CD4-positive, alpha-beta T cell (primary cell): ENCODE measurements around the gene RAD51B. TPM values are rescaled to one million over a fixed set of nuclear protein-coding genes. Genes with fewer than 3 reads are reported as not detected.
A peak's percentile ranks its signal among the peaks of the same experiment; 100 is the strongest.

Source experiments
- ATAC-seq: fragments of 200-7000 bp; cut with Tn5 transposase; one replicate; pipeline ENCODE4 v1.10.0; 2022; ENCODE audit warnings: mild to moderate bottlenecking; ENCODE audit not compliant: poor library complexity
- CTCF ChIA-PET: fragments of 350-600 bp; sonication (Branson Sonifier 250); formaldehyde crosslinking; loops from one replicate; lab custom pipeline; 2021; ENCODE audit warnings: antibody characterized with exemption, inconsistent platforms; lab: Charles Lee
- POLR2A ChIA-PET: fragments of 350-600 bp; sonication (Branson Sonifier 250); formaldehyde crosslinking; loops from one replicate; lab custom pipeline; 2021; ENCODE audit warnings: antibody characterized with exemption, inconsistent platforms; lab: Charles Lee
- DNase-seq, 14 experiments: peaks; one replicate each; pipeline ENCODE4 v3.0.0-alpha.2; 2013 to 2020; ENCODE audit warnings: mixed read lengths in 2 of 14
- H3K27ac ChIP-seq, 2 donors: one replicate each; pipeline versions ENCODE4 v1.5.1 to v1.7.0; 2013; ENCODE audit warnings: low read length in 2 of 2, low read depth in 1 of 2, mild to moderate bottlenecking in 1 of 2
- H3K27me3 ChIP-seq, 2 experiments: 1 replicate in 1 of 2; 2 replicates in 1 of 2; pipeline versions ENCODE4 v1.6.1 to v1.7.0; 2013; ENCODE audit warnings: low read length in 2 of 2, control low read depth in 1 of 2, mild to moderate bottlenecking in 1 of 2, moderate library complexity in 1 of 2; ENCODE audit not compliant: insufficient read depth in 2 of 2, control insufficient read depth in 1 of 2
- H3K36me3 ChIP-seq: one replicate; pipeline ENCODE4 v1.6.1; 2013; ENCODE audit warnings: low read length, control low read depth; ENCODE audit not compliant: insufficient read depth
- H3K4me1 ChIP-seq: one replicate; pipeline ENCODE4 v1.6.1; 2013; ENCODE audit warnings: low read length, control low read depth; ENCODE audit not compliant: insufficient read depth
- H3K4me3 ChIP-seq: one replicate; pipeline ENCODE4 v1.5.1; 2013; ENCODE audit warnings: mild to moderate bottlenecking, low read length, moderate library complexity
- H3K9me3 ChIP-seq, 2 experiments: 1 replicate in 1 of 2; 2 replicates in 1 of 2; pipeline versions ENCODE4 v1.6.1 to v1.7.0; 2013; ENCODE audit warnings: low read length in 2 of 2, mild to moderate bottlenecking in 2 of 2, control low read depth in 1 of 2, moderate library complexity in 1 of 2; ENCODE audit not compliant: control insufficient read depth in 1 of 2, insufficient read depth in 1 of 2
- H3K27ac Mint-ChIP-seq: one replicate; pipeline ENCODE4 v1.8.0; 2020; ENCODE audit warnings: mixed read lengths
- H3K27me3 Mint-ChIP-seq: one replicate; pipeline ENCODE4 v1.8.0; 2021; ENCODE audit warnings: mixed read lengths
- H3K36me3 Mint-ChIP-seq: one replicate; pipeline ENCODE4 v1.8.0; 2021; ENCODE audit warnings: low read depth, mixed read lengths
- H3K4me1 Mint-ChIP-seq: one replicate; pipeline ENCODE4 v1.8.0; 2021; ENCODE audit warnings: low read depth, mixed read lengths
- H3K4me3 Mint-ChIP-seq: one replicate; pipeline ENCODE4 v1.8.0; 2020; ENCODE audit warnings: mild to moderate bottlenecking, mixed read lengths
- H3K9me3 Mint-ChIP-seq: one replicate; pipeline ENCODE4 v1.8.0; 2020; ENCODE audit warnings: mixed read lengths
- intact Hi-C, 2 experiments: fragments of 100-400 bp; cut with DNase I in 1 of 2; cut with micrococcal nuclease in 1 of 2; formaldehyde crosslinking; loops; one replicate each; pipeline versions ENCODE4 v1.15.1 to v1.9.0; 2023 to 2025; cut with DNase I, micrococcal nuclease
- total RNA-seq, 174 experiments: library from RNA in 2 of 174; stranded (reverse) in 2 of 174; gene quantifications; one replicate each; pipeline ENCODE4 v1.2.3 and lab custom pipeline; 2021 to 2026
- TF ChIP-seq, protein P1 (sequence below): fragments of 200-600 bp; IDR thresholded peaks from one replicate; pipeline ENCODE4 v1.8.0; 2022; ENCODE audit warnings: antibody characterized with exemption, mild to moderate bottlenecking

RAD51B gene
- total RNA-seq, 2 experiments from 2014 or later = 18.4 to 20.0 TPM

DNA sequence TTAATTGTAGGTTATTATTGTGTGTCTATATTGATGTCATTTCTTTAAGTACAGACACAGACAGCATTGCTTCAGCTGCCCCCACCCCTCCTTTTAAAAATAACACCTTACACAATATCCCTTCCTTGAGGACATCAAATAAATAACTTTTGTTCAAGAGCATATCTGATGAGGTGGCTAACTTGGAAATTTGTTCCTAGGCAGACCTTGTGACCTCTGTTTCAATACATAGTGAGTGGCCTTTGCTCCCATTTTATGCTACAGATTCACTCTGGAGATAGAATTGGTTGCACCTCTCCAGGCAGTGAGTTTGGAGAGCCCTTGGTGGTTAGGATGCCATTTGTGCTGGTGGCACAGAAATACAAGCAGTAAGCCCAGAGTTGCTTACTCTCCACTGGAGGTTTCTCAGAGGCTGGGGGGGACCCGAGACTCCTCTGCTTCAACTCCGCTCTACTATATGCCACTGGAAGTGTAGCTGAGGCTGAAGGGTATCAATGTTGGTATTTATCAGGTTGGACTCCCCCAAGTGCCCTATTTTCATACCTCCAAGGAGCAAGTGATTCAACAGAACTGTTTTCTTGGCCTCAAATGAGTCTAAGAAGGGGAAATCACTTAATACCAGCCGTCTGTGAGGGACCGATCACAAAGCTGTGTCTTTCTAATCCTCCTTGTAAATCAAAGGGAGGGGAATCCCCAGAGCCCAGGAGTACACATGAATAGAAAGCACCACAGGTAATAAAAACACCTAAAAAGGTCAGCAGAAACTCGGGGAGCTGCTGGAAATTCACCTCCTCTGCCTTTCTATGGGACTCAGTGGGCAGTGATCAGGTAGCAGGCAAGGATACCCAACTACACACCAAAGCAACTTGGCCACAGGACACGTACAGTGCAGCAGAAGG, 463.1 kb downstream of the RAD51B start:
- Mint-ChIP-seq H3K27me3 (no peaks in the 10 kb centered on the region), H3K36me3 (no peaks in the 10 kb centered on the region), H3K4me1 (peaks cover 88% of the 10 kb centered on the region), H3K9me3 (no peaks in the 10 kb centered on the region), H3K4me3 (peak overlapping the region; percentile 56), H3K27ac (peak overlapping the region; percentile 99)
- ATAC-seq = peak; percentile 74
- Histone ChIP-seq H3K27ac (peak overlapping the region; percentile 76 to 88), H3K27me3 (no peaks in the 10 kb centered on the region), H3K36me3 (no peaks in the 10 kb centered on the region), H3K4me1 (peaks cover 62% of the 10 kb centered on the region), H3K4me3 (no peak overlapping the region), H3K9me3 (no peaks in the 10 kb centered on the region)
- POLR2A ChIA-PET = interaction anchor here (0.5 to 5.7 kb wide), 25 partner anchors 7 to 533 kb away, joined by 3 to 107 read pairs (median 7); partner anchors contain the start of gene ZFP36L1
- DNase-seq = peak in 11 of 14 experiments; percentile 11 to 87 (median 20)
- CTCF ChIA-PET = interaction anchor here (1.0 to 1.9 kb wide), 8 partner anchors 32 to 534 kb away, joined by 3 to 7 read pairs (median 4); partner anchors contain the start of gene ZFP36L1
- intact Hi-C loops = loop anchor here in 1 of 2 experiments (1.0 to 10.0 kb wide), 4 partner anchors 14 to 502 kb away; no protein-coding TSS in a partner anchor
- TF ChIP-seq, protein P1, sequence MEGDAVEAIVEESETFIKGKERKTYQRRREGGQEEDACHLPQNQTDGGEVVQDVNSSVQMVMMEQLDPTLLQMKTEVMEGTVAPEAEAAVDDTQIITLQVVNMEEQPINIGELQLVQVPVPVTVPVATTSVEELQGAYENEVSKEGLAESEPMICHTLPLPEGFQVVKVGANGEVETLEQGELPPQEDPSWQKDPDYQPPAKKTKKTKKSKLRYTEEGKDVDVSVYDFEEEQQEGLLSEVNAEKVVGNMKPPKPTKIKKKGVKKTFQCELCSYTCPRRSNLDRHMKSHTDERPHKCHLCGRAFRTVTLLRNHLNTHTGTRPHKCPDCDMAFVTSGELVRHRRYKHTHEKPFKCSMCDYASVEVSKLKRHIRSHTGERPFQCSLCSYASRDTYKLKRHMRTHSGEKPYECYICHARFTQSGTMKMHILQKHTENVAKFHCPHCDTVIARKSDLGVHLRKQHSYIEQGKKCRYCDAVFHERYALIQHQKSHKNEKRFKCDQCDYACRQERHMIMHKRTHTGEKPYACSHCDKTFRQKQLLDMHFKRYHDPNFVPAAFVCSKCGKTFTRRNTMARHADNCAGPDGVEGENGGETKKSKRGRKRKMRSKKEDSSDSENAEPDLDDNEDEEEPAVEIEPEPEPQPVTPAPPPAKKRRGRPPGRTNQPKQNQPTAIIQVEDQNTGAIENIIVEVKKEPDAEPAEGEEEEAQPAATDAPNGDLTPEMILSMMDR = no peak

GRCh38 chr14:68283378-68284123, 464.0 kb downstream of the RAD51B start:
- Mint-ChIP-seq H3K9me3 (no peaks in the 10 kb centered on the region), H3K27me3 (no peaks in the 10 kb centered on the region), H3K4me3 (peak overlapping the region; percentile 56), H3K36me3 (no peaks in the 10 kb centered on the region), H3K27ac (peak overlapping the region; percentile 99), H3K4me1 (peaks cover 94% of the 10 kb centered on the region)
- Histone ChIP-seq H3K36me3 (no peaks in the 10 kb centered on the region), H3K9me3 (no peaks in the 10 kb centered on the region), H3K27me3 (no peaks in the 10 kb centered on the region), H3K27ac (peak overlapping the region; percentile 76 to 88), H3K4me1 (peaks cover 62% of the 10 kb centered on the region), H3K4me3 (no peak overlapping the region)
- ChIA-PET POLR2A (interaction anchor here (0.5 to 5.7 kb wide), 26 partner anchors 8 to 532 kb away, joined by 3 to 107 read pairs (median 6); partner anchors contain the start of gene ZFP36L1), CTCF (interaction anchor here (1.0 to 1.9 kb wide), 9 partner anchors 10 to 533 kb away, joined by 3 to 7 read pairs (median 4); partner anchors contain the start of gene ZFP36L1)
- DNase-seq (peak; percentile 47 to 86 (median 66)), ATAC-seq (peak; percentile 73)
- TF ChIP-seq, protein P1 = peak; percentile 23
- intact Hi-C loops = loop anchor here in 1 of 2 experiments (1.0 to 10.0 kb wide), 5 partner anchors 15 to 501 kb away; no protein-coding TSS in a partner anchor

DNA sequence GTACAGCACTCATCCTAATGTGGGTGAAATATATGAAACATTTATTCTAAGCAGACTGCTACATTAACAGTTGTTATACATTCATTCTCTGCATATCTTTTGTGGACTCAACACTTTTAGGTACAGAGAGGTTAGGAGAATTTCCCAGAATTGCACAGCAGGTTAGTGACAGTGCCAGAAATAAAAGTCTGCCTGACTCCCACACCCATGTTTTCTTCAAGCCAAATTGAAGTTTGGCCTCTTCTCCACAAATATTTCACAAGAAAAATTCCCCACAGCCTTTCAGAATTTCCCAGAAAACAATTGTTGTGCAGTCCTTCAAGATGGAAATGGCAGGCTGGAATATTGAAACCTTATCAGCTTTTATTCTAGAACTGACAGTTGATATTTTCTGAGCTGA, 464.8 kb downstream of the RAD51B start:
- intact Hi-C loops = loop anchor here in 1 of 2 experiments (2.0 to 10.0 kb wide), 4 partner anchors 37 to 500 kb away; no protein-coding TSS in a partner anchor
- ChIA-PET POLR2A (interaction anchor here (0.8 to 5.7 kb wide), 14 partner anchors 9 to 531 kb away, joined by 3 to 107 read pairs (median 16); partner anchors contain the start of gene ZFP36L1), CTCF (interaction anchor here (1.0 to 1.9 kb wide), 3 partner anchors 9 to 512 kb away, joined by 3 to 6 read pairs (median 4); no protein-coding TSS in a partner anchor)
- Mint-ChIP-seq H3K9me3 (no peaks in the 10 kb centered on the region), H3K4me1 (peaks cover 92% of the 10 kb centered on the region), H3K27ac (peak overlapping the region; percentile 99), H3K4me3 (peak overlapping the region; percentile 56), H3K27me3 (no peaks in the 10 kb centered on the region), H3K36me3 (no peaks in the 10 kb centered on the region)
- DNase-seq (no peak), ATAC-seq (no peak)
- H3K27ac ChIP-seq = peak overlapping the region; percentile 76 to 88
- H3K4me1 ChIP-seq = peaks cover 59% of the 10 kb centered on the region
- no peak overlapping the region for H3K4me3 ChIP-seq
- no peaks in the 10 kb centered on the region for H3K9me3 ChIP-seq
- TF ChIP-seq, protein P1 = no peak
- H3K27me3 ChIP-seq = no peaks in the 10 kb centered on the region
- H3K36me3 ChIP-seq = no peaks in the 10 kb centered on the region
